MM.1S (cell line): ENCODE data around the gene AARS1.

ENCODE experiments used
- EZH2 ChIP-seq: fragments of 300-600 bp; sonication (generic); optimal IDR thresholded peaks from 2 replicates; pipeline ENCODE3; 2017; ENCODE audit warnings: low read depth, mild to moderate bottlenecking, antibody characterized with exemption, low read length, mixed read lengths
- TF ChIP-seq, protein P1 (sequence below): fragments of 300-600 bp; sonication (generic); IDR thresholded peaks from 2 replicates; pipeline ENCODE4 v1.5.1; 2016; ENCODE audit warnings: antibody characterized with exemption, low read length, mixed read lengths

DNA sequence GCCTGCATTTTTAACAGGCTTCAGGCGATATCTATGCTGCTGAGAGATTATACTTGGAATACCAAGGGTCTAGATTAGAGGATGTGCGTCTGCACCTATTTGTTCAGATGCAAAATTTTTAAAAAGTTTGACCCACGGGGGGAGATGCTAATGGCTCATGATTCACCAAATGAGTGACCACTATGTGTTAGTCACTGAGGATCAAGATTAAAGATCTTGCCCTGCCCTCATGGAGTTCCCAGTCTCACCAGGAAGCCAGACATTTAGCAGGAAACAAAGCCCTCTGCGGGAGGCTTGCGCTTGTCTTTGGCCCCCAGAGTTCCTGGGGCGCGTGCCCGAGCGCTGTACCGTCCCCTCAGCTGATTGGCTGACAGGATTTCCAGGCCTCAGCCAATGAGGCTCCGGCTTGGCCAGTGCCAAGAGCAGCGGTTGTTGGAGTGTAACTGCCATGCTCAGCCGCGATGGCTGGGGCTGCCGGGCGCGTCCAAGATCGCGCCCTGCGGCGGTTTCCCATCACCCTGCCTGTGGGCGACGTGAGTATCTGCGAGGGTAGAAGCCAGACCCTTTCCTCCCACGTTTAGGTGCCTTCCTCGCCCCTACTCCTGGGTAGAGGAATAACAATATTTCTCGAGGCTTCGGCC, 5.2 kb upstream of the AARS1 start:
- TF ChIP-seq, protein P1, sequence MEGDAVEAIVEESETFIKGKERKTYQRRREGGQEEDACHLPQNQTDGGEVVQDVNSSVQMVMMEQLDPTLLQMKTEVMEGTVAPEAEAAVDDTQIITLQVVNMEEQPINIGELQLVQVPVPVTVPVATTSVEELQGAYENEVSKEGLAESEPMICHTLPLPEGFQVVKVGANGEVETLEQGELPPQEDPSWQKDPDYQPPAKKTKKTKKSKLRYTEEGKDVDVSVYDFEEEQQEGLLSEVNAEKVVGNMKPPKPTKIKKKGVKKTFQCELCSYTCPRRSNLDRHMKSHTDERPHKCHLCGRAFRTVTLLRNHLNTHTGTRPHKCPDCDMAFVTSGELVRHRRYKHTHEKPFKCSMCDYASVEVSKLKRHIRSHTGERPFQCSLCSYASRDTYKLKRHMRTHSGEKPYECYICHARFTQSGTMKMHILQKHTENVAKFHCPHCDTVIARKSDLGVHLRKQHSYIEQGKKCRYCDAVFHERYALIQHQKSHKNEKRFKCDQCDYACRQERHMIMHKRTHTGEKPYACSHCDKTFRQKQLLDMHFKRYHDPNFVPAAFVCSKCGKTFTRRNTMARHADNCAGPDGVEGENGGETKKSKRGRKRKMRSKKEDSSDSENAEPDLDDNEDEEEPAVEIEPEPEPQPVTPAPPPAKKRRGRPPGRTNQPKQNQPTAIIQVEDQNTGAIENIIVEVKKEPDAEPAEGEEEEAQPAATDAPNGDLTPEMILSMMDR, result no peak
- no peak for TF ChIP-seq EZH2
